GOT3 (cell line): ENCODE data around the gene ADGRA3.

Experiments
- DNase-seq: peaks from one replicate; lab custom pipeline; 2025; ENCODE audit warnings: mixed read lengths; lab: John Stamatoyannopoulos, UW

ADGRA3 gene

GRCh38 chr4:22508376-22508775 is 7.5 kb downstream of the ADGRA3 start:
- DNase-seq, result no peak

- DNase-seq, result no peak
These were observed 10.9 kb downstream of the ADGRA3 start for GRCh38 chr4:22504922-22505321.

GRCh38 chr4:22504447-22504846 is 11.4 kb downstream of the ADGRA3 start:
- no peak for DNase-seq

GRCh38 chr4:22502895-22503814 is 12.7 kb downstream of the ADGRA3 start:
- DNase-seq, result no peak

GRCh38 chr4:22501715-22502095 is 14.2 kb downstream of the ADGRA3 start:
- DNase-seq, result no peak

- no peak for DNase-seq
These were observed 14.8 kb downstream of the ADGRA3 start for GRCh38 chr4:22500831-22501714.

GRCh38 chr4:22500128-22500611 is 15.7 kb downstream of the ADGRA3 start:
- DNase-seq, result no peak

- DNase-seq, result no peak
These were observed 17.0 kb downstream of the ADGRA3 start for GRCh38 chr4:22498866-22499265.

GRCh38 chr4:22496165-22496813 is 19.6 kb downstream of the ADGRA3 start:
- no peak for DNase-seq

- DNase-seq, result no peak
These were observed 22.3 kb downstream of the ADGRA3 start for GRCh38 chr4:22493523-22493922.

- no peak for DNase-seq
These were observed 22.9 kb downstream of the ADGRA3 start for GRCh38 chr4:22492987-22493386.

GRCh38 chr4:22491939-22492338 is 23.9 kb downstream of the ADGRA3 start:
- no peak for DNase-seq

GRCh38 chr4:22490718-22491315 is 25.0 kb downstream of the ADGRA3 start:
- DNase-seq, result no peak

- DNase-seq, result no peak
These were observed 27.8 kb downstream of the ADGRA3 start for GRCh38 chr4:22488106-22488505.

GRCh38 chr4:22487328-22487727 is 28.5 kb downstream of the ADGRA3 start:
- no peak for DNase-seq

GRCh38 chr4:22486276-22486675 is 29.6 kb downstream of the ADGRA3 start:
- DNase-seq, result no peak

GRCh38 chr4:22485737-22486136 is 30.1 kb downstream of the ADGRA3 start:
- DNase-seq, result no peak

- DNase-seq, result no peak
These were observed 32.3 kb downstream of the ADGRA3 start for GRCh38 chr4:22483551-22483981.

GRCh38 chr4:22482250-22483127 is 33.4 kb downstream of the ADGRA3 start:
- no peak for DNase-seq

- DNase-seq, result no peak
These were observed 35.1 kb downstream of the ADGRA3 start for GRCh38 chr4:22480675-22481327.
